Caco-2 (cell line): Measurements from ENCODE around the gene PSKH1. TPM values are rescaled to one million over a fixed set of nuclear protein-coding genes. Genes with fewer than 3 reads are reported as not detected.

Source experiments
- Bru-seq: library from RNA; stranded (reverse); fragments of 400-500 nt; gene quantifications from one replicate; lab custom pipeline; 2021; lab: Mats Ljungman, UMichigan
- BruChase-seq, 2 experiments: library from RNA; stranded (reverse); fragments of 400-500 nt; gene quantifications; one replicate each; lab custom pipeline; 2021; lab: Mats Ljungman, UMichigan
- BruUV-seq: library from RNA; stranded (reverse); fragments of 400-500 nt; replicated peaks from 2 replicates; lab custom pipeline; 2021; lab: Mats Ljungman, UMichigan
- CTCF ChIA-PET: fragments of 300-600 bp; sonication (Branson Sonifier 250); formaldehyde crosslinking; loops from one replicate; lab custom pipeline; 2022; ENCODE audit warnings: antibody characterized with exemption; lab: Charles Lee
- POLR2A ChIA-PET: fragments of 300-600 bp; sonication (Branson Sonifier 250); formaldehyde crosslinking; loops from one replicate; lab custom pipeline; 2022; ENCODE audit warnings: antibody characterized with exemption; lab: Charles Lee
- DNase-seq, 2 experiments: peaks; one replicate each; pipeline versions ENCODE4 v3.0.0 to v3.0.0-alpha.2; 2020 to 2022
- H3K27me3 ChIP-seq: replicated peaks from 2 replicates; pipeline ENCODE4 v1.6.0; 2011; ENCODE audit warnings: low read length; ENCODE audit not compliant: control insufficient read depth, insufficient read depth
- H3K36me3 ChIP-seq: 2 replicates; pipeline ENCODE4 v1.5.1; 2011; ENCODE audit warnings: low read length; ENCODE audit not compliant: control insufficient read depth, insufficient read depth
- H3K4me1 ChIP-seq: fragments of 250-450 bp; sonication (Bioruptor Pico); 2 replicates; pipeline ENCODE4 v1.5.1; 2020; ENCODE audit warnings: mild to moderate bottlenecking
- H3K4me3 ChIP-seq: 2 replicates; pipeline ENCODE4 v1.5.1; 2011; ENCODE audit warnings: low read depth, mild to moderate bottlenecking, control low read depth, low read length
- H3K9me3 ChIP-seq: fragments of 250-450 bp; sonication (Bioruptor Pico); 2 replicates; pipeline ENCODE4 v1.5.1; 2020; ENCODE audit warnings: mild to moderate bottlenecking, moderate library complexity
- H3K27ac Mint-ChIP-seq: one replicate; pipeline ENCODE4 v1.8.0; 2022; ENCODE audit warnings: mixed read lengths; ENCODE audit not compliant: unreplicated experiment
- H3K27me3 Mint-ChIP-seq: one replicate; pipeline ENCODE4 v1.8.0; 2022; ENCODE audit warnings: mixed read lengths; ENCODE audit not compliant: insufficient read depth, unreplicated experiment
- H3K36me3 Mint-ChIP-seq: one replicate; pipeline ENCODE4 v1.8.0; 2022; ENCODE audit warnings: mild to moderate bottlenecking, mixed read lengths; ENCODE audit not compliant: insufficient read depth, unreplicated experiment
- H3K4me1 Mint-ChIP-seq: one replicate; pipeline ENCODE4 v1.8.0; 2022; ENCODE audit warnings: low read depth, mixed read lengths; ENCODE audit not compliant: unreplicated experiment
- H3K4me3 Mint-ChIP-seq: one replicate; pipeline ENCODE4 v1.8.0; 2022; ENCODE audit warnings: mild to moderate bottlenecking, moderate library complexity, mixed read lengths; ENCODE audit not compliant: unreplicated experiment
- H3K9me3 Mint-ChIP-seq: one replicate; pipeline ENCODE4 v1.8.0; 2022; ENCODE audit warnings: mixed read lengths; ENCODE audit not compliant: unreplicated experiment
- intact Hi-C: fragments of 100-400 bp; cut with micrococcal nuclease; formaldehyde crosslinking; loops from one replicate; pipeline ENCODE4 v1.10.0; 2022; ENCODE audit not compliant: unreplicated experiment
- long read RNA-seq: library from polyadenylated mRNA; stranded (forward); transcript quantifications from one replicate; pipeline ENCODE4 v2.0.0, GENCODE V29; 2022
- total RNA-seq: library from RNA; stranded (reverse); gene quantifications from 2 replicates; pipeline ENCODE4 v1.2.3, GENCODE V29; 2022
- TF ChIP-seq, protein P1 (sequence below), 2 experiments: fragments of 200-600 bp in 1 of 2; IDR thresholded peaks; 1 replicate in 1 of 2; 2 replicates in 1 of 2; pipeline versions ENCODE4 v1.5.1 to v1.8.0; 2011 to 2022; ENCODE audit warnings: antibody characterized with exemption in 1 of 2, control low read depth in 1 of 2, inconsistent platforms in 1 of 2, low read depth in 1 of 2, low read length in 1 of 2, mild to moderate bottlenecking in 1 of 2, moderate library complexity in 1 of 2; ENCODE audit not compliant: insufficient read depth in 1 of 2, severe bottlenecking in 1 of 2, unreplicated experiment in 1 of 2

The PSKH1 gene
- total RNA-seq (35.1 and 41.3 TPM in 2 replicates), Bru-seq, nascent RNA (percentile 71 among the genes with signal in this experiment), BruChase-seq, experiment 1, labeled RNA remaining after a 2-hour chase (percentile 73 among the genes with signal in this experiment), BruChase-seq, experiment 2, labeled RNA remaining after a 6-hour chase (percentile 74 among the genes with signal in this experiment)
- long read RNA-seq, partial matches to known transcripts, result 3 of 16 reads
- long read RNA-seq, other reads (novel, unspliced or antisense), result 9 of 16 reads

DNA sequence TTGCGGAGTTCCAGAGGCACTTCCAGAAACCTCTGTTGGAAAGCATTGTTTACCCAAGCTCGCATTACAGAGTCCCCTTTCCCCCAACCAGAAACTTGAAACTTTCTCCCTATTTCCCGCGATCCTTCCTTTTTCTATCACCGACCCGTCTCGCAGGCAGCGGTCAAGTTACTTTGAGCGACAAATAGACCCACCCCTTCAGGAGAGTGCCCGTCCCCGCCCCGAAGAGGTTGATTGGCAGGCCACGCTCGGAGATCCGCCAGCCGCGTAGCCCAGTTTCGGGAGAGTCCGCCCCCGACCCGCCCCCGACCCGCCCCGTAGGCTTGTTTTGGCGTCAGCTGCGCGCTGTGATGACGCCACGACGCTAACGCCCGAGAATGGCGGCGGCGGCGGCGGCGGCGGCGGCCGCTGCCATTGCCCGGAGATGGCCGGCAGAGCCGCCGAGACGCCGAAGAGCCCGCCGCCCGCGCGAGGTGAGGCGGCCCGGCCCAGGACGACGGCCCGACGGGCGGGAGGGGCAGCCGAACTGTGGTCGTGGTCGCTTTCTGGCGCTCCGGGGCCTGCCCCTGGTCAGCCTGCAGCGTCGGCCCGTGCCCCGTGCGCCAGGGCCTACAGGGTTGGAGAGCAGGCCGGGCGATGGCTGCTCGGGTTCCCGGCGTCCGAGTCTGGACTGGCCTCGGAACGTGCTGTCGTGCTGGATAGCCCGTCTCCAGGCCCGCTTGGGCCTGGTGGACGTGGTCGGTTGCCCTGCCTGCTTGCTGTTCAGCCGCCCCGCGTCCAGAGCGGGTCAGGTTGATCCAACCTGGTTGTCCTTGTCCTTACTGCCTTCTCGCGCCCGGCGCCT, at the start of gene PSKH1:
TSS of gene PSKH1 (plus strand) at position 356 of the 844 bp plus-strand sequence. CDS start 15,496 bp downstream, outside the sequence.
- peak; percentile 98 for DNase-seq
- CTCF ChIA-PET, result interaction anchor here (0.7 to 1.3 kb wide), 5 partner anchors 9 to 233 kb away, joined by 3 to 6 read pairs (median 4); partner anchors contain the start of gene ACD
- Histone ChIP-seq H3K9me3 (no peaks in the 10 kb centered on the region), H3K36me3 (no peaks in the 10 kb centered on the region), H3K4me1 (peaks cover 17% of the 10 kb centered on the region; the same call in 1 of the 2 replicates), H3K27me3 (no peaks in the 10 kb centered on the region), H3K4me3 (peak within 1 kb of the TSS; percentile 99)
- BruUV-seq, result no TSS peak
- TF ChIP-seq, protein P1, sequence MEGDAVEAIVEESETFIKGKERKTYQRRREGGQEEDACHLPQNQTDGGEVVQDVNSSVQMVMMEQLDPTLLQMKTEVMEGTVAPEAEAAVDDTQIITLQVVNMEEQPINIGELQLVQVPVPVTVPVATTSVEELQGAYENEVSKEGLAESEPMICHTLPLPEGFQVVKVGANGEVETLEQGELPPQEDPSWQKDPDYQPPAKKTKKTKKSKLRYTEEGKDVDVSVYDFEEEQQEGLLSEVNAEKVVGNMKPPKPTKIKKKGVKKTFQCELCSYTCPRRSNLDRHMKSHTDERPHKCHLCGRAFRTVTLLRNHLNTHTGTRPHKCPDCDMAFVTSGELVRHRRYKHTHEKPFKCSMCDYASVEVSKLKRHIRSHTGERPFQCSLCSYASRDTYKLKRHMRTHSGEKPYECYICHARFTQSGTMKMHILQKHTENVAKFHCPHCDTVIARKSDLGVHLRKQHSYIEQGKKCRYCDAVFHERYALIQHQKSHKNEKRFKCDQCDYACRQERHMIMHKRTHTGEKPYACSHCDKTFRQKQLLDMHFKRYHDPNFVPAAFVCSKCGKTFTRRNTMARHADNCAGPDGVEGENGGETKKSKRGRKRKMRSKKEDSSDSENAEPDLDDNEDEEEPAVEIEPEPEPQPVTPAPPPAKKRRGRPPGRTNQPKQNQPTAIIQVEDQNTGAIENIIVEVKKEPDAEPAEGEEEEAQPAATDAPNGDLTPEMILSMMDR (IDR thresholded peaks at IDR 0.05; ENCODE audit: insufficient read depth in 1 of 2, low read depth in 1 of 2, low read length in 1 of 2, severe bottlenecking in 1 of 2, unreplicated experiment in 1 of 2), result no peak
- peaks cover 14% of the 10 kb centered on the region for H3K4me1 Mint-ChIP-seq
- intact Hi-C loops, result loop anchor here (1.0 to 2.0 kb wide), 2 partner anchors 42 to 47 kb away; partner anchors contain the start of gene NUTF2
- POLR2A ChIA-PET, result interaction anchor here (0.6 to 1.4 kb wide), 4 partner anchors 28 to 326 kb away, joined by 4 to 5 read pairs (median 4); partner anchors contain the start of genes RANBP10 and TSNAXIP1
- H3K4me3 Mint-ChIP-seq, result peak within 1 kb of the TSS; percentile 89
- H3K9me3 Mint-ChIP-seq, result no peaks in the 10 kb centered on the region
- H3K27ac Mint-ChIP-seq, result peak within 1 kb of the TSS; percentile 97
- peaks cover 17% of the 10 kb centered on the region for H3K36me3 Mint-ChIP-seq
- H3K27me3 Mint-ChIP-seq, result no peaks in the 10 kb centered on the region

DNA sequence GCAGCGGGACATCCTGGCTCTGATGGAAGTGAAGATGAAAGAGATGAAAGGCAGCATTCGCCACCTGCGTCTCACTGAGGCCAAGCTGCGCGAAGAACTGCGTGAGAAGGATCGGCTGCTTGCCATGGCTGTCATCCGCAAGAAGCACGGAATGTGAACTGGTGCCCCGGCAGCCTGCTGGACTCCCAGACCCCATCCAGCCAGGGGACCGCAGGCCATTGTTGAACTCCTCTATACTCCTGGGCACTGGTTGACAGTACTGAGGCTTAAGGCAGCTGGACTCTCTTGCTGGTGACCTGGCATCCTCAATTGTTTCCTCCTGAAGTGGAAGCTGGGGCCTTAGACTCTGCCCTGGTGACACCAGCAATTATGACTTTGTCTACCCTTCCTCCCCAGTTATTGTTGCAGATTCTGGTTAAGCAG, 49.7 kb upstream of the PSKH1 start:
- peaks cover 12% of the 10 kb centered on the region for H3K4me1 Mint-ChIP-seq
- ChIA-PET POLR2A (no interaction called here), CTCF (interaction anchor here (1.0 kb wide), 1 partner anchor 27 kb away, joined by 3 read pairs; no protein-coding TSS in a partner anchor)
- H3K36me3 ChIP-seq, result no peaks in the 10 kb centered on the region
- peak overlapping the region; percentile 98 for H3K4me3 Mint-ChIP-seq
- peaks cover 36% of the 10 kb centered on the region for H3K4me1 ChIP-seq
- intact Hi-C loops, result no loop called here
- no peak for DNase-seq
- no peaks in the 10 kb centered on the region for H3K9me3 Mint-ChIP-seq
- peak overlapping the region; percentile 94 for H3K27ac Mint-ChIP-seq
- TF ChIP-seq, protein P1 (IDR thresholded peaks at IDR 0.05; ENCODE audit: insufficient read depth in 1 of 2, low read depth in 1 of 2, low read length in 1 of 2, severe bottlenecking in 1 of 2, unreplicated experiment in 1 of 2), result no peak
- H3K36me3 Mint-ChIP-seq, result peaks cover 43% of the 10 kb centered on the region
- no TSS peak for BruUV-seq
- no peaks in the 10 kb centered on the region for H3K9me3 ChIP-seq
- no peaks in the 10 kb centered on the region for H3K27me3 ChIP-seq
- H3K4me3 ChIP-seq, result peak overlapping the region; percentile 63
- H3K27me3 Mint-ChIP-seq, result no peaks in the 10 kb centered on the region

DNA sequence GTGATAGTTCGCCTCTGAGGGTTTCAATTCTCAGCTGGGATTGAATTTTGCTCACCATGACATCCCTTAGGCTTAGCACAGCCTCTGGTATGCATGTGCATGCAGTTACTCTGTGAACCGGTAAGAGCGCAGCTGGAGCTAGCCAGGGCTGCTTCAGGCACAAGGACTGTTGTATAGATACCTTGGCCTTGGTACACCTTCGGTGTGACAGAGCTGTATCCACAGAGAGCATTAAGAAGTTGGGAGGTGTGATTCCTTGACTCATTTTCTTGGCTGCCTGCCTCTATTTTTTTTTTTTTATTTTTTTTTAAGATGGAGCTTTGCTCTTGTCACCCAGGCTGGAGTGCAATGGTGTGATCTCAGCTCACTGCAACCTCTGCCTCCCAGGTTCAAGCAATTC, 48.6 kb upstream of the PSKH1 start:
- no peaks in the 10 kb centered on the region for H3K27me3 Mint-ChIP-seq
- H3K36me3 Mint-ChIP-seq, result peaks cover 50% of the 10 kb centered on the region
- ChIA-PET POLR2A (interaction anchor here (0.7 kb wide), 1 partner anchor 29 kb away, joined by 4 read pairs; the partner anchor contains the start of gene EDC4), CTCF (interaction anchor here (0.8 kb wide), 1 partner anchor 40 kb away, joined by 5 read pairs; no protein-coding TSS in a partner anchor)
- no peaks in the 10 kb centered on the region for H3K27me3 ChIP-seq
- intact Hi-C loops, result no loop called here
- H3K4me1 ChIP-seq, result peaks cover 37% of the 10 kb centered on the region
- H3K4me3 ChIP-seq, result no peak overlapping the region
- no peaks in the 10 kb centered on the region for H3K9me3 Mint-ChIP-seq
- H3K9me3 ChIP-seq, result no peaks in the 10 kb centered on the region
- H3K4me3 Mint-ChIP-seq, result no peak overlapping the region
- no peak overlapping the region for H3K27ac Mint-ChIP-seq
- DNase-seq, result no peak
- no TSS peak for BruUV-seq
- TF ChIP-seq, protein P1 (IDR thresholded peaks at IDR 0.05; ENCODE audit: insufficient read depth in 1 of 2, low read depth in 1 of 2, low read length in 1 of 2, severe bottlenecking in 1 of 2, unreplicated experiment in 1 of 2), result no peak
- H3K36me3 ChIP-seq, result no peaks in the 10 kb centered on the region; the same call in 1 of the 2 replicates
- H3K4me1 Mint-ChIP-seq, result peaks cover 17% of the 10 kb centered on the region
